Mucosa of descending colon (tissue), 3 donors: ENCODE data around the gene AZGP1. TPM values are rescaled to one million over a fixed set of nuclear protein-coding genes. Genes with fewer than 3 reads are reported as not detected.
"Not testable (repeated sequence)": the region's sequence is repeated elsewhere in the genome, so short reads cannot be mapped to it uniquely, and the experiment has no call there.

Experiments
- ATAC-seq: fragments of 200-7000 bp; cut with Tn5 transposase; one replicate; pipeline ENCODE4 v1.9.1; 2020; ENCODE audit warnings: mild to moderate bottlenecking, moderate library complexity
- DNase-seq, 3 donors: peaks; one replicate each; pipeline ENCODE4 v3.0.0-alpha.2; 2020
- H3K36me3 ChIP-seq: fragments of 200-600 bp; one replicate; pipeline ENCODE4 v1.8.0; 2021; ENCODE audit warnings: low read depth, mild to moderate bottlenecking
- H3K4me1 ChIP-seq: fragments of 200-600 bp; one replicate; pipeline ENCODE4 v1.8.0; 2021; ENCODE audit warnings: low read depth, mild to moderate bottlenecking
- H3K4me3 ChIP-seq: fragments of 200-600 bp; one replicate; pipeline ENCODE4 v1.8.0; 2021; ENCODE audit warnings: mild to moderate bottlenecking
- H3K9me3 ChIP-seq: fragments of 200-600 bp; one replicate; pipeline ENCODE4 v1.8.0; 2021; ENCODE audit warnings: mild to moderate bottlenecking
- intact Hi-C, 2 donors: fragments of 100-400 bp; cut with DNase I in 1 of 2; cut with micrococcal nuclease in 1 of 2; formaldehyde crosslinking; loops; one replicate each; pipeline versions ENCODE4 v1.11.0 to v1.11.1; 2022; cut with DNase I, micrococcal nuclease
- total RNA-seq, 3 donors: library from RNA; stranded (reverse); fragmentation: NEBNext Ultra II Directional in 2 of 3; extraction: Animal tissue kit (Norgen Biotek cat#: 25700) in 2 of 3; gene quantifications; one replicate each; pipeline versions ENCODE4 v1.2.1 to v1.2.4, GENCODE V29; 2021 to 2023
- TF ChIP-seq, protein P1 (sequence below): fragments of 200-600 bp; IDR thresholded peaks from one replicate; pipeline ENCODE4 v1.8.0; 2022; ENCODE audit warnings: antibody characterized with exemption, mild to moderate bottlenecking
- donor health status: DM: no; HTN: no; CAD: no; lungs with moderate emphysema.
- donor health status: DM: no; HTN: no; CAD: no.
- donor health status: DM: no; HTN: yes; CAD: no.

Gene AZGP1
- total RNA-seq, 3 donors from 2014 or later: 3.8 to 7.9 (median 6.0) TPM

DNA sequence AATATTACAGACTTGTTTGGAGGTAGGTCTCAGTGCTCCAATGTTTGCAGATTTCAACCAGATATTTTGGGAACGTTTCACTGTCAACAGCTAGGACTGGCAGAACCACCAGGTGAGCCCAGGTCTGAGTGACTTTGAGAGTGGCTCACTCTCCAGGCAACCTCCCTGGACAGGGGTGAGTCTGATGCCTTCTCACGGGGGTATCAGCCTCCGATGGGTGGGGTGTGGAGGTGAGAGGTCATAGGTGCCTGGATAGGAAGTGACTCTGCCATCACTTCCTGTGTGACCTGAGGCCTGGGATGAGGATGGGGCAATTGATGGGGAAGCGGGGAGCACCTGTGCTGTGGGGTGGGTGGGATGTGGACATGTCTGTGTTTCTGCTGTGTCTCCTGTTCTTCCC is 4.6 kb downstream of the AZGP1 start:
- TF ChIP-seq, protein P1, sequence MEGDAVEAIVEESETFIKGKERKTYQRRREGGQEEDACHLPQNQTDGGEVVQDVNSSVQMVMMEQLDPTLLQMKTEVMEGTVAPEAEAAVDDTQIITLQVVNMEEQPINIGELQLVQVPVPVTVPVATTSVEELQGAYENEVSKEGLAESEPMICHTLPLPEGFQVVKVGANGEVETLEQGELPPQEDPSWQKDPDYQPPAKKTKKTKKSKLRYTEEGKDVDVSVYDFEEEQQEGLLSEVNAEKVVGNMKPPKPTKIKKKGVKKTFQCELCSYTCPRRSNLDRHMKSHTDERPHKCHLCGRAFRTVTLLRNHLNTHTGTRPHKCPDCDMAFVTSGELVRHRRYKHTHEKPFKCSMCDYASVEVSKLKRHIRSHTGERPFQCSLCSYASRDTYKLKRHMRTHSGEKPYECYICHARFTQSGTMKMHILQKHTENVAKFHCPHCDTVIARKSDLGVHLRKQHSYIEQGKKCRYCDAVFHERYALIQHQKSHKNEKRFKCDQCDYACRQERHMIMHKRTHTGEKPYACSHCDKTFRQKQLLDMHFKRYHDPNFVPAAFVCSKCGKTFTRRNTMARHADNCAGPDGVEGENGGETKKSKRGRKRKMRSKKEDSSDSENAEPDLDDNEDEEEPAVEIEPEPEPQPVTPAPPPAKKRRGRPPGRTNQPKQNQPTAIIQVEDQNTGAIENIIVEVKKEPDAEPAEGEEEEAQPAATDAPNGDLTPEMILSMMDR: no peak
- Histone ChIP-seq H3K4me1 (no peaks in the 10 kb centered on the region), H3K9me3 (no peaks in the 10 kb centered on the region), H3K36me3 (no peaks in the 10 kb centered on the region), H3K4me3 (no peak overlapping the region)
- intact Hi-C loops: no loop called here
- no peak for DNase-seq
- no peak for ATAC-seq

DNA sequence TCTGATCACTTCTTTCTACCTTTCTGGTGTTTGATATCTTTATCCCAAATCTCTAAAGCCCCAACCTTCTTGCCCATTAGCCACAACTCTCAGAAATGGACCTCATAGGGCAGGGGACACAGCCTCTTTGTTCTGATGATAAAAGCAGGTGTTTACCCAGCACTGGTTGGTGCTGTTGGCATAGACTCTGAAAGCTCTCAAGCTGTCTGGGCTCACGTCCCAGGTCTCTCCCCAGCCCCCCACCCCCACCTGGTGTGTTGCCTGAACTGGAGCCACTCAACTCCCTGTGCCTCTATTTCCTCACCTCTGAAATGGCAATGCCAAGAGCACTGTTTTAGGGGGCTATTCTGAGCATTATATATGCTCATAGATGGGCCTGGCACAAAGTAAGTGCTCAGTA is 6.0 kb downstream of the AZGP1 start:
- ATAC-seq, H3K9me3 ChIP-seq, intact Hi-C loops: not testable (repeated sequence)

DNA sequence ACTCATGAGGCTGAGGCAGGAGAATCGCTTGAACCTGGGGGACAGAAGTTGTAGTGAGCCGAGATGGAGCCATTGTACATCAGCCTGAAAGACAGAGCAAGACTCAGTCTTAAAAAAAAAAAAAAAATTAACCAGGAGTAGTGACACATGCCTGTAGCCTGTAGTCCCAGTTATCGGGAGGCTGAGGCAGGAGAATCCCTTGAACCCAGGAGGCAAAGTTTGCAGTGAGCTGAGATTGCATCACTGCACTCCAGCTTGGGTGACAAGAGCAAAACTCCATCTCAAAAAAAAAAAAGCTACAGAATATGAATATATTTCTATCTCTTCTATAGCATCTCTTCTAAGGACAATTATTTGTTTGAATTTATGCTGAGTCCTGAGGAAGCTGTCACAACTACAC is 6.5 kb downstream of the AZGP1 start:
- intact Hi-C loops: no loop called here
- TF ChIP-seq, protein P1: no peak
- Histone ChIP-seq H3K36me3 (no peaks in the 10 kb centered on the region), H3K4me1 (no peaks in the 10 kb centered on the region), H3K9me3 (no peaks in the 10 kb centered on the region), H3K4me3 (no peak overlapping the region)
- DNase-seq (no peak), ATAC-seq (no peak)

More for the DNA sequence above, 6.0 kb downstream of the AZGP1 start:
- H3K4me3 ChIP-seq, H3K36me3 ChIP-seq, H3K4me1 ChIP-seq, DNase-seq: not testable (repeated sequence)

DNA sequence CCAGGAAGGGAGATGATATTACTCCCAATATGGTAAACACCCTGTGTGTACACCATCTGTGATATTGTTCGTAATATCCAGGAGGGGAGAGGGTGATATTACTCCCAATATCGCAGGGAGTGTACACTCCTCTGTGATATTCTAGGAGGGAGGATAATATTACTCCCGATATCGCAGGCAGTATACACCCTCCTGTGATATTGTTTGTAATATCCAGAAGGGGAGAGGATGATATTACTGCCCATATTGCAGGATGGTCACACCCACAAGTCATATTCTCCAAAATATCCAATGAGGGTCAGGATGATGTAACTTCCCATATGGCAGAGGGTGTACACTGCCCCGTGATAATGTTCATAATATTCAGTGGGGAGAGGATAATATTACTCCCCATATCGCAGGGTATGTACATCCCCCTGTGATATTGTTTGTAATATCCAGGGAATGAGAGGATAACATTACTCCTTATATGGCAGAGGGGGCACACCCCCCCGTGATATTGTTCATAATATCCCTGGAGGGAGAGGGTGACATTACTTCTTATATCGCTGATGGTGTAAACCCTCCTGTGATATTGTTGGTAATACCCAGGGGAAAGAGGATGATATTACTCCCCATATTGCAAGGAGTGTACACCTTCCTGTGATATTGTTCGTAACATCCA is 17.1 kb downstream of the AZGP1 start:
- TF ChIP-seq, protein P1: no peak
- intact Hi-C loops: no loop called here
- Histone ChIP-seq H3K36me3 (no peaks in the 10 kb centered on the region), H3K9me3 (no peaks in the 10 kb centered on the region), H3K4me3 (no peak overlapping the region), H3K4me1 (no peaks in the 10 kb centered on the region)
- no peak for DNase-seq
- ATAC-seq: no peak

DNA sequence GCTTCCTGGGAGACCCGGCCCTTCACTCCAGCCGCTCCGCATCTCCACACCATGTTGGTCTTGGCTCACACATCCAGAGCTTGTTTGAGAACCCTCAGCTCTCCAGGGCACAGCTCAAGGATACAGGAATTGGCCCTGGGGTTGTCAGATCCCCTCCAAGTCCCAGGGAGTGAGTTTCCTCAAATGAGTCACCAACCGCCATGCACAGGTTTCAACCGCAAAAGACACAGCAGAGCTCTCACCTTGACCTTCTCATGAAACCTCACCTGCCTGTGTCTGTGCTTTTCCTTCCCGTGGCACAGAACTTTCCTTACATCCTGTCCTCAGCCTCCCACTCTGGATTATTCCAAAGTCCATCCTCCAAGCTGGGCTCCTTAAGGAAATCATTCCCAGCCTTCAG is 20.6 kb downstream of the AZGP1 start:
- peak; percentile 82 for ATAC-seq
- DNase-seq: no peak

DNA sequence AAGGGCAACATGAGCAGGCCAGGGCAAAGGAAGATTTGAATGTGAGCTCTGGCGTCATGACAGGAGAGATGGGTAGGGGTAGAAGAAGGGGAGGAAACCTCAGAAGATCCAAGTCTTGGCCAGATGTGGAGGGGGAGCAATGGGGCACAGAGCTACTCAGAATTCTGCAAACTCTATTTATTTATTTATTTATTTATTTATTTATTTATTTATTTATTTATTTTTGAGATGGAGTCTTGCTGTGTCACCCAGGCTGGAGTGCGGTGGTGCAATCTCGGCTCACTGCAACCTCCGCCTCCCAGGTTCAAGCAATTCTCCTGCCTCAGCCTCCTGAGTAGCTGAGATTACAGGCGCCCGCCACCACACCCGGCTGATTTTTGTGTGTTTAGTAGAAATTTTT is 21.2 kb downstream of the AZGP1 start:
- intact Hi-C loops, ATAC-seq, DNase-seq, H3K9me3 ChIP-seq, H3K4me1 ChIP-seq, H3K36me3 ChIP-seq, H3K4me3 ChIP-seq: not testable (repeated sequence)

More for the DNA sequence above, 20.6 kb downstream of the AZGP1 start:
- H3K36me3 ChIP-seq: no peaks in the 10 kb centered on the region
- TF ChIP-seq, protein P1: no peak
- intact Hi-C loops: no loop called here
- H3K4me3 ChIP-seq: no peak overlapping the region
- no peaks in the 10 kb centered on the region for H3K4me1 ChIP-seq
- peaks cover 3% of the 10 kb centered on the region for H3K9me3 ChIP-seq

DNA sequence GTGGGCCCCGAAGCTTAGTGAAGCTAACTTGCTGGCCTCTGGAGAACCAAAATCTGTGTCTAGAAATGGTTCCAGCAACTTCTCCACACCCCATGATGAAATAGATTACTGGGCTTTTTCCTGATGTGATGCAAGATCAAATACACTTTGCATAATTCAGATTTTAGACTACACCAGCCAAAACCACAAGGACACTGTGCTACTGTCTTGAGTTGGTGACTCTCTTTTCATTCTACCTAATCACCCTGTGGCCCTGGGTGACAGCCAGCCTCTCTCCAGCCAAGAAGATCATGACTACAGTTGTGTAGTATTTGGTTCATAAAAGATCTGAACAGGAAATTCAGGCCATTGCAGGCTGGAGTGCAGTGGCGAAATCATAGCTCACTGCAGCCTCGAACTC is 22.2 kb downstream of the AZGP1 start:
- Histone ChIP-seq H3K9me3 (peaks cover 4% of the 10 kb centered on the region), H3K36me3 (no peaks in the 10 kb centered on the region), H3K4me3 (no peak overlapping the region), H3K4me1 (no peaks in the 10 kb centered on the region)
- ATAC-seq (peak; percentile 35), DNase-seq (no peak)
- intact Hi-C loops: no loop called here
- TF ChIP-seq, protein P1: no peak

DNA sequence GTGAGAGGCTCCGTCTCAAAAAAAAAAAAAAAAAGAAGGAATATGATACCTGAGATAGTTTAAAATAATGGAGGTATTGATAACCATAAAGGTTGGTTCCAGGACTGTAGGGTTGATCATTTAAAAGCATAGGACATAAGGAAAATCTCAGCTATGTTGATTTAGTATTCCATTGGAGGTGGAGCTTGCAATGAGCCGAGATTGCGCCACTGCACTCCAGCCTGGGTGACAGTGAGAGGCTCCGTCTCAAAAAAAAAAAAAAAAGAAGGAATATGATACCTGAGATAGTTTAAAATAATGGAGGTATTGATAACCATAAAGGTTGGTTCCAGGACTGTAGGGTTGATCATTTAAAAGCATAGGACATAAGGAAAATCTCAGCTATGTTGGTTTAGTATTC is 23.2 kb downstream of the AZGP1 start:
- DNase-seq, intact Hi-C loops, H3K9me3 ChIP-seq, H3K4me1 ChIP-seq, H3K36me3 ChIP-seq, ATAC-seq, H3K4me3 ChIP-seq: not testable (repeated sequence)

DNA sequence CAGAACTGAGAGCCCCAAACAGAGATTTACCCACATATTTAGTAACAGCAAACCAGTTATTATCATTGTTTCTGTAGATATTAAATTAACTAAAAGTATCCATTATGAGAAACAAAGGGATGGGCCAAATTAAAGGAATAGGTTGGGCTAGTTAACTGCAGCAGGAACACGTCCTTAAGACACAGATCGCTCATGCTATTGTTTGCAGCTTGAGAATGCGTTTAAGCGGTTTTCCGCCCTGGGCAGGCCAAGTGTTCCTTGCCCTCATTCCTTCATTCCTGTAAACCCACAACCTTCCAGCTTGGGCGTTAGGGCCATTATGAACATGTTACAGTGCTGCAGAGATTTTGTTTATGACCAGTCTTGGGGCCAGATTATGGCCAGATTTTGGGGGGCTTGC is 25.0 kb downstream of the AZGP1 start:
- H3K4me1 ChIP-seq, H3K4me3 ChIP-seq, DNase-seq, H3K36me3 ChIP-seq, ATAC-seq, H3K9me3 ChIP-seq, intact Hi-C loops: not testable (repeated sequence)
